HG02840 (cell line): ENCODE measurements around the gene DNMT3L.

ENCODE experiments used
- ATAC-seq: cut with Tn5 transposase; IDR thresholded peaks from one replicate; pipeline ENCODE4 v1.9.1; 2021; ENCODE audit warnings: mild to moderate bottlenecking, moderate library complexity, moderate number of reproducible peaks; ENCODE audit not compliant: unreplicated experiment, low FRiP score

The DNMT3L gene

GRCh38 chr21:44282370-44282769, 20.7 kb upstream of the DNMT3L start:
- ATAC-seq: no peak

- no peak for ATAC-seq
Observed at GRCh38 chr21:44281801-44282200, 20.1 kb upstream of the DNMT3L start.

DNA sequence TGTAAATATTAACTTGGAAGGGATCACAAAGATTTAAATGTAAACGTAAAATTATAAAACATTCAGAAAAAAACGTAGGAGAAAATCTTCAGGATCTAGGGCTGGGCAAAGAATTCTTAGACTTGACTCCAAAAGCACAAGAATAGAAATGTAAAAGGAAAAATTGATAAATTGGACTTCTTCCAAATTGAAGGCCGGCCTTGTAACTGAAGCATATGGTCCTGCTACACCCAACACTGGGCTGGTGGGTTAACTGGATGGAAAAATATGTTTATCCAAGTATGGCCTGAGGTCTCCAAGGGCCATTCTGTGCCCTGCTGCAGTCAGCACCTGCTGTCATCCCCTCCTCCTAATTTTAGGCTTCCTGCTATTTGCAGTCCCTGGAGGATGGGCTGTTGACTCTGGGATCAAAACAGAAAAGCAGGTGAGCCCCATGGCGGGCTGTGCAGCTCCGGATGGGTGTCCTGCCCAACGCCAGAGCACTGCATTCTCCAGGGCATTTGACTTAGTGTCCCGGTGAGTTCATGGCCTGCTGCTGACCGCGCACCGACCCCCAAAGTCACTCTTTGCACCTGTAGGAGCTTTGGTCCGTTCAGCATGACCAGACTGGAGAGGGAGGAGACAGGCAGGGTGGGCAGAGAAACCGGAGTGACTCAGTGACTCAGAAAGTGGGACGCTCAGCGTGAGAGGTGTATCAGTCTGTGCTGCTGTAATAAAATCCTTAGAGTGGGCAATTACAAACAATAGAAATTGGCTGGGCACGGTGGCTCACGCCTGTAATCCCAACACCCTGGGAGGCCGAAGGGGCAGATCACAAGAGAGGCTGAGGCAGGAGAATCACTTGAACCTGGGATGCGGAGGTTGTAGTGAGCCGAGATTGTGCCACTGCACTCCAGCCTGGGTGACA, 17.9 kb upstream of the DNMT3L start:
- no peak for ATAC-seq

GRCh38 chr21:44275041-44275440, 13.3 kb upstream of the DNMT3L start:
- no peak for ATAC-seq

GRCh38 chr21:44273046-44273445, 11.3 kb upstream of the DNMT3L start:
- no peak for ATAC-seq

- ATAC-seq: no peak
Observed at GRCh38 chr21:44272284-44272858, 10.7 kb upstream of the DNMT3L start.

- no peak for ATAC-seq
Observed at GRCh38 chr21:44271558-44272283, 10.0 kb upstream of the DNMT3L start.

- no peak for ATAC-seq
Observed at GRCh38 chr21:44269090-44269489, 7.4 kb upstream of the DNMT3L start.

GRCh38 chr21:44267655-44268142, 6.0 kb upstream of the DNMT3L start:
- ATAC-seq: no peak

DNA sequence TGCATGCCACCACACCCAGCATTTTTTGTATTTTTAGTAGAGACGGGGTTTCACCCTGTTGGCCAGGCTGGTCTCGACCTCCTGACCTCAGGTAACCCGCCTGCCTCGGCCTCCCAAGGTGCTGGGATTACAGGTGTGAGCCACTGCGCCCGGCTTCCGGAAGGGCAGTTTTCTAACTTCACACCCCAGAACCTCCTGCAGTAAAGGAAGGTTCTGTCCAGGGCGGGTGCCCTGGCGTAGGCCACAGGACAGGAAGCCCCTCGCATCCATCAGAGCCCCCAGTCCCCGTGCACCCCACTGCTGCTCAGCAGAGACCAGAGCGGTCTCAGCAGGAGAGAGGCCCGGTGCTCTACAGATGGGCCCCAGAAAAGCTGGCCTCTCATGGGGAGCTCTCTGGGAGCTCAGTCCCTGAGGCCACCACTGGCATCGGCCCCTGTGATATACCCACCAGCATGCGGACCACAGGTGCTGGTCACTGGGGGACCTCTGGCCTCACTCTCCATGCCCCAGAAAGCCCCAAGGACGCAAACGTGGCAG, 4.1 kb upstream of the DNMT3L start:
- no peak for ATAC-seq

DNA sequence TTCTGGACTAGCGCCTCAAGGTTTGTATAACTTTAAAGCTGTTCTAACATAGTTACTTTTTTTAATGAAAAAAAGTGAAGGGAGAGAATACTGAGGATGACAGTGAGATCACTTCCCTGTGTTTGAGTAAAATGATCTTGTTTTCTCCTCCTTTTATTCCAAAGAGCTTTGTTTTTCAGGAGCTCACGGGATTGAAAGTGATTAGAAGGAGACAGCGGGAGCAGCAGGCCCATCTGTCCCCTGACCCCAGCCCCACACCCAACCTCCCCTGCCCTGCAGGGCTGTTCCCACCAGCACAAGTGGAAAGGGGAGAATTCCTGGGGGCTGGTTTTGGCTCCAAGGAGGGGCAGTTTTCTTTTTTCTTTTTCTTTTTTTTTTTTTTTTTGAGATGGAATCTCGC, 2.1 kb upstream of the DNMT3L start:
- no peak for ATAC-seq

GRCh38 chr21:44263221-44263760, 1.6 kb upstream of the DNMT3L start:
- ATAC-seq: no peak

DNA sequence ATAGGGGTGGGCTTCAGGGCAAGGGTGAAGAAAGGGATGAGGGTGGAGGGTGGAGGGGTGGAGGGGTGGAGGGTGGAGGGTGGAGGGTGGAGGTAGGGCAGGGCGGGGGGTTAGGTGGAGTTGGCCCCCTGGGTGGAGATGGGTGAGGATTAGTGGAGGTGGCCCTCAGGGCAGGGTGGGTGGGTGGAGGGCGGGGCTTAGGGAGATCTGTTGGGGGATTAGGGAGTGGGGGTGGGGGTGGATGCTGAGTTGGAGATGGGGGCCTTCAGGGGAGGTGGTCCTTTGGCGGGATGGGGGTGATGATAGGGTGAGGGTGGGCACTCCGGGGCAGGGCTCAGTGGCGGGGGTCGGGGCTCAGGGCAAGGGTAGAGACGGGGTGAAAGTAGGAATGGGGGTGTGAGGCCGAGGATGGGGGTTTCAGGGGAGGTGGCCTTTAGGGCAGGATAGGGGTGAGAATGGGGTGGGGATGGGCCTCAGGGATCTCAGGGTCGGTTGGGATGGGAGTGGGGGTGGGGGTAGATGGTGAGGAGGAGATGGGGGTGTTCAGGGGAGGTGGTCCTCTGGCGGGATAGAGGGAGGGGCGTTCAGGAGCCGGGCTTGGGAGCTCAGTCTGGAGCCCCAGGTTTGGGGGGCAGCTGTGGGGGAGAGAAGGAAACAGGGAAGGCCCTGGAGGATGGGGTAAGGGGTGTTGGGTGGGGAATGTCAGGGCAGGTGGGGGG, 800 bp upstream of the DNMT3L start:
- no peak for ATAC-seq

GRCh38 chr21:44260791-44261631, 686 bp downstream of the DNMT3L start:
- ATAC-seq: no peak

DNA sequence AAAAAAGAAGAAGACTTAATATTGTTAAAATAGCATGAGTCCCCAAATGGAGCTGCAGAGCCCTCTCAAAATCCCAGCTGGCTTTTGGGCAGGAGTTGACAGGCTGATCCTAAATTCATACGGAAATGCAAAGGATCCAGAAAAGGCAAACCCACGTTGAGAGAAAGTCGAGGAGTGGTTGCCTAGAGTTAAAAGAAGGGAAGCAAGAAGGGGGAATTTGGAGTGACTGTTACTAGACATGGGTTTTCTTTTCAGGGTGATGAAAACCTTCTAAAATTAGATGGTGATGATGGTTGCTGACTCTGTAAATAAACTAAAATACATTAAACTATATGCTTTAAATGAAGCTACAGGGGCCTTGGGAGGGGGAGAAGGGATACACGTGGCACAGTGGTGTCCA, 1.6 kb downstream of the DNMT3L start:
- no peak for ATAC-seq

DNA sequence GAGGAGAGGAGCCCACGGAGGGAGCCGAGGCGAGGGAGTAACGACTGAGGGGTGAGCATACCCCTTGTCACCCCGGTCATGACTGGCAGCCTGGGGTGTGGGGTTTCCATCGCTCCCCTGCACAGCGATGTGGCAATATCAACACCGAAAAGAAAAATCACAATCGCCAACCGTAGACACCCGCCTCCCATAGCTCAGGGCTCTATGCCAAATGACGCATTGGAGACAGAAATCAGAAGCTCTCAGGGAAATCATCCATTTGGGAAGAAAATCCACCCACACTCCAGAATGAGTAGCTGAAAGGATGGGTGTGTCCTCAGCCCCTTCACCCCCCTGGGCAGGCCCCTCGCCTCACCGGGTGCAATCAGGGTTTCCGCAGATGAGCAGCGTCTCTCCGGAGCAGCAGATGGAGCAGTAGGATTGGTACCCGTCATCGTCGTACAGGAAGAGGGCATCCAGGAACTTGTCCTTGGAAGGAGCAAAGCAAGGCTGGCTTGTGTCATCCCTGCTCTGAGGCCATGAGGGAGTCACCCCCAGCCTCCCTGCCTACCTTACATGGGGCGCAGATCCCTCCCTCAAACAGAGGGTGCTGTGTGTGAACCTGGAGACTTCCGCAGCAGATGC, 2.5 kb downstream of the DNMT3L start:
- ATAC-seq: no peak

- ATAC-seq: no peak
Observed at GRCh38 chr21:44258056-44258725, 3.5 kb downstream of the DNMT3L start.

DNA sequence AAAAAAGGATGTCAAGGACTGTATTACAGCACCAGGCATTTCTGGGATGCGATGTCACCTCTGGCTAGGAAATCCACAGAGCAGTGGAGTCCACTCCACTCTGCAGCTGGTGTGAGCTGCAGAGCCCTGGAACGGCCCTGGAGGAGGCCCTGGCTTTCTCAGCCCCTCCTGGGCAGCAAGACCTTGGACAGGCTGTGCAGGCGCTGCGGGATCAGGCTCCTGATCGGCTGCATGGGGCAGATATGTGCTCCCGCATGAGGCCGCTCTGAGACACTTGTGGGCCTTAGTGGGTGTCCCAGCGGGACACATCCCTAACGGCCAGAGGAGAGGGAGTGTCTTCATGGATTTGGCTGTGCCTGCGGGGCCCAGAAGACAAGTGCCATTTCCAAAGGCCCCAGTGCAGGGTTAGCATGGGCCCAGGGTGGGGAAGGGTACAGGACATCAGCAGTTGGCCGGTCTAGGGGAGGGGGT, 6.2 kb downstream of the DNMT3L start:
- ATAC-seq: no peak
